ENCODE measurements around the gene KCNIP3. TPM values are rescaled to one million over a fixed set of nuclear protein-coding genes. Genes with fewer than 3 reads are reported as not detected.

KCNIP3 gene
- total RNA-seq, 2 donors from 2014 or later, result 1.6 to 2.9 TPM

- WGBS, 2 donors, result 1% methylated on average over 26 of the region's 88 CpGs; no CpG with 5 or more reads in 1 of the 2 donors
- H3K4me1 ChIP-seq, result peaks cover 18% of the 10 kb centered on the region
- no peaks in the 10 kb centered on the region for H3K9me3 ChIP-seq
- no peaks in the 10 kb centered on the region for H3K27me3 ChIP-seq
- no peak for TF ChIP-seq CTCF (IDR thresholded peaks at IDR 0.05)
- H3K4me3 ChIP-seq, result peak overlapping the region; percentile 26 to 27
- ATAC-seq (peak; percentile 77), DNase-seq (peak; percentile 52 to 78 (median 64))
- H3K36me3 ChIP-seq (replicated peaks in 1 of 2; ENCODE audit: insufficient read depth in 1 of 2, low read depth in 2 of 2), result no peaks in the 10 kb centered on the region
- intact Hi-C loops (cut with DNase I), result no loop called here
- H3K27ac ChIP-seq, result peak overlapping the region in 3 of 4 donors; percentile 40 to 59 (median 40)
Observed at GRCh38 chr2:95346231-95346737, 49.1 kb downstream of the KCNIP3 start.

DNA sequence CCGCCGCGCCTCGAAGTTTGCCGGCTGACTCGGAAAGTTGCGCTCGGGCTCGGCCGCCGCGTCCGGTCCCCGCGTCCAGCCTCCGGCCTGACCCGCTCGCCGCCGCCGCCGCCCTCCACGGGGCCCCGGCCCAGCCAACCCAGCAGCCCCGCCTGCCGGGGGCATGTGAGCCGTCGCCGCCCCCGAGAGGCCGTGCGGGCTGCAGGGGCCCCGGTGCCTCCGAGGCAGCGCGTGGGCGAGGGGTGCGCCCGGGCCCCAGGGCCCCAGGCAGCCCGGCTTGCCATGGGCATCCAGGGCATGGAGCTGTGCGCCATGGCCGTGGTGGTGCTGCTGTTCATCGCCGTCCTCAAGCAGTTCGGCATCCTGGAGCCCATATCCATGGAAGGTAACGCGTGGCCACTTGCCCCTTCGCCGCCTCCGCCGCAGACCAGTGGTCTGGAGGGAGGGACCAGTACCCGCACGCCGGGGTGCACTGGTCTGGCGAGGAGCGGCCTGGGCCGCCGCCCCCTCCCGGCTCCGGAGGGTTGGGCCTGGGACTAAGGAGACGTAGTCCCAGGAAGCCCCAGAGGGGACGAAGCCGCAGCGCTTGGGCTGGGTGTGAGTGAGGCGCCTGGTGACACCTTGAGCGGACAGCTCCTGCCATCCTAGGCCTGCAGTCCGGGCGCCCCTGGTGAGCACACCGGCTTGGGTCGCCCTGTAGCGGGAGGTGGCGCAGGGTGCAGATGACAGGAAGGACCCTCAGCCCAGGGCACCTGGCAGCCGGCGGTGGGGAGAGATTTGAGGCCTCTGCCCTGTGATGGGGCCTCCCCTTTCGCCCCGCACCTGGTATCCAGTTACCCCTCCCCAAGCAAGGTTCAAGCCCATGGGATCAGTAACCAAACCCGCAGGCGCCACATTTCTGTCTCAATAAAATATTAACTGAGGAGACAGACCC lies 49.9 kb downstream of the KCNIP3 start:
- ATAC-seq (peak; percentile 4), DNase-seq (peak in 1 of 4 donors; percentile 28)
- WGBS, 2 donors, result 28 to 77% methylated on average over 22 to 51 of the region's 78 CpGs
- peak in 1 of 7 experiments; percentile 11 for TF ChIP-seq CTCF (IDR thresholded peaks at IDR 0.05)
- no peak for TF ChIP-seq POLR2A (IDR thresholded peaks at IDR 0.05)
- Histone ChIP-seq H3K4me3 (no peak overlapping the region), H3K9me3 (no peaks in the 10 kb centered on the region), H3K27ac (no peak overlapping the region), H3K27me3 (no peaks in the 10 kb centered on the region), H3K4me1 (peaks cover 18% of the 10 kb centered on the region), H3K36me3 (replicated peaks in 1 of 2; ENCODE audit: insufficient read depth in 1 of 2, low read depth in 2 of 2) (no peaks in the 10 kb centered on the region)
- intact Hi-C loops (cut with DNase I), result no loop called here

- H3K36me3 ChIP-seq (replicated peaks in 1 of 2; ENCODE audit: insufficient read depth in 1 of 2, low read depth in 2 of 2), result no peaks in the 10 kb centered on the region
- DNase-seq, result no peak
- H3K27ac ChIP-seq, result no peak overlapping the region
- no peak overlapping the region for H3K4me3 ChIP-seq
- intact Hi-C loops (cut with DNase I), result no loop called here
- peaks cover 18% of the 10 kb centered on the region for H3K4me1 ChIP-seq
- ATAC-seq, result no peak
- TF ChIP-seq CTCF (IDR thresholded peaks at IDR 0.05) (no peak), POLR2A (IDR thresholded peaks at IDR 0.05) (no peak)
- no peaks in the 10 kb centered on the region for H3K27me3 ChIP-seq
- no peaks in the 10 kb centered on the region for H3K9me3 ChIP-seq
- WGBS, 2 donors, result 66 to 75% methylated on average over 16 to 22 of the region's 22 CpGs
Observed at GRCh38 chr2:95347681-95348608, 50.8 kb downstream of the KCNIP3 start.

DNA sequence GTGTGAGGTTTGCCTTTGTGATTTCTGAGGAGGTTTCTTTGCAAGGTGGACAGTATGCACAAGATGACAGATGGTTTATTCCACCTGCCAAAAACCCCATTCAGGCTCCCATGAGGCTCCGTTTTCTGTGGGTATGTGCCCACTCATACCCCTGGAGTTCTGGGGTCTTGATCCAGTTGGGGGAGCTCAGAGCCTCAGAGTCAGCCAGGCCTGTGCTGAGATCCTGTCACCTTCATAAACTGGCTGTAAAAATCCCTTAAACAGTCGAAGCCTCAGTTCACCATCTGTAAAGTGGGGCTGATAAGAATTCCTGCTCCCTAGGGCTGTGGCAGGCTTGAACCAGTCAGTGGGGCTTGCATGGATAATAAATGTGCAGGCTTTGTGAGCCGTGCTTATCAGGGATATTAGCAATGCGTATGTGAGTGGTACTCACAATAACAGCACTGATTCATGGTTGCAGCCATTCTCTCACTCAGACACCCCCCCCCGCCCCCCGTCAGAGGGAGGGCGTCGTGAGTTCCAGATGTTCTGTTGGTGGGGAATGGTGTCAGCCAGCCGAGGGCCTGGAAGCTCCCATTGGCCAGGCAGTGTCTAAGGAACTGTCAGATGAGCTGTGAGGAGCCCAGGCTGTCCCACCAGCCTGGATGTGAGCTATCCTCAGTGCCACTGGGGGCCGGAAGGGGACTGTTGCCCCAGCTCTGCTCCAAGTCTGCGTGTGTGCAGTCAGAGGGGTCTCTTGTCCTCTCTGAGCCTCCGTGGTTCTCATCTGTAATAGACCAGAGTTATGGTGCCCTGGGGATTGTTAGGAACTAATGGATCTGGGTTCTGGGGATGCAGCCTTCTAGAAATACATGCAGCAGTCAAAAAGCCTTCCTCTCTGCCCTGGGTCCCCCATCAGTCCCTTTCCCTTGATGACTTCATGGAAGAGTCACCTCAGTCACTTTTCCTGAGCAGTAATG lies 51.7 kb downstream of the KCNIP3 start:
- H3K27me3 ChIP-seq, result no peaks in the 10 kb centered on the region
- intact Hi-C loops (cut with DNase I), result no loop called here
- no peak overlapping the region for H3K27ac ChIP-seq
- DNase-seq (no peak), ATAC-seq (no peak)
- no peaks in the 10 kb centered on the region for H3K9me3 ChIP-seq
- 43 to 62% methylated on average over 11 to 12 of the region's 12 CpGs for WGBS, 2 donors
- no peak for TF ChIP-seq POLR2A (IDR thresholded peaks at IDR 0.05)
- no peak for TF ChIP-seq CTCF (IDR thresholded peaks at IDR 0.05)
- peaks cover 18% of the 10 kb centered on the region for H3K4me1 ChIP-seq
- no peak overlapping the region for H3K4me3 ChIP-seq
- H3K36me3 ChIP-seq (replicated peaks in 1 of 2; ENCODE audit: insufficient read depth in 1 of 2, low read depth in 2 of 2), result no peaks in the 10 kb centered on the region

Measured in body of pancreas (tissue), 4 donors.